GM12878 (cell line): ENCODE data around the gene ATXN1L. TPM values are rescaled to one million over a fixed set of nuclear protein-coding genes. Genes with fewer than 3 reads are reported as not detected.

Experiments
- ATAC-seq: fragments of 200-7000 bp; cut with Tn5 transposase; 3 replicates; pipeline ENCODE4 v1.9.1; 2020; ENCODE audit warnings: mild to moderate bottlenecking, moderate library complexity
- BruUV-seq: library from RNA; stranded (reverse); fragments of 400-500 nt; replicated peaks from 2 replicates; lab custom pipeline; 2021; lab: Mats Ljungman, UMichigan
- CTCF ChIA-PET: fragments of 300-600 bp; sonication (Branson Sonifier 250); formaldehyde crosslinking; extraction: SDS; loops from one replicate; lab custom pipeline; 2021; ENCODE audit warnings: inconsistent platforms; lab: Yijun Ruan, JAX
- POLR2A ChIA-PET: fragments of 350-600 bp; formaldehyde crosslinking; extraction: SDS; loops from one replicate; lab custom pipeline; 2021; ENCODE audit warnings: inconsistent platforms; lab: Charles Lee
- RAD21 ChIA-PET: fragments of 300-600 bp; sonication (Branson Sonifier 250); formaldehyde crosslinking; loops from one replicate; lab custom pipeline; 2023; ENCODE audit warnings: antibody characterized with exemption; ENCODE audit not compliant: unreplicated experiment; lab: Charles Lee
- SMC1A ChIA-PET: fragments of 300-600 bp; sonication (Branson Sonifier 250); formaldehyde crosslinking; loops from one replicate; lab custom pipeline; 2023; ENCODE audit not compliant: unreplicated experiment, uncharacterized antibody; lab: Charles Lee
- DNase-seq: peaks from one replicate; pipeline ENCODE4 v3.0.0-alpha.2; 2011; ENCODE audit warnings: low read depth, low spot score
- FAIRE-seq: peaks from 3 replicates; lab custom pipeline; 2011; peaks lifted over from hg19 to GRCh38; lab: Jason Lieb, UNC
- H2AFZ ChIP-seq: 2 replicates; pipeline ENCODE4 v1.6.0; 2011; ENCODE audit warnings: low read depth, low read length, control low read depth; ENCODE audit not compliant: control insufficient read depth
- H3K27ac ChIP-seq: 2 replicates; pipeline ENCODE4 v1.5.1; 2011; ENCODE audit warnings: control low read depth; ENCODE audit not compliant: control insufficient read depth, insufficient read depth
- H3K27me3 ChIP-seq, 2 experiments: replicated peaks in 1 of 2; 2 replicates each; pipeline versions ENCODE4 v1.6.0 to v1.6.1; 2011; ENCODE audit warnings: low read length in 1 of 2; ENCODE audit not compliant: control insufficient read depth in 2 of 2, insufficient read depth in 2 of 2
- H3K36me3 ChIP-seq, 2 experiments: 2 replicates each; pipeline ENCODE4 v1.5.1; 2011; ENCODE audit warnings: low read length in 1 of 2; ENCODE audit not compliant: control insufficient read depth in 2 of 2, insufficient read depth in 2 of 2
- H3K4me1 ChIP-seq: 2 replicates; pipeline ENCODE4 v1.6.1; 2011; ENCODE audit warnings: mild to moderate bottlenecking, low read length, moderate library complexity, mixed read lengths; ENCODE audit not compliant: control insufficient read depth, insufficient read depth
- H3K4me2 ChIP-seq: 2 replicates; pipeline ENCODE4 v1.6.0; 2011; ENCODE audit warnings: control low read depth; ENCODE audit not compliant: control insufficient read depth, insufficient read depth
- H3K4me3 ChIP-seq: fragments of 200-600 bp; sonication (generic); 2 replicates; pipeline ENCODE4 v1.5.1; 2016
- H3K79me2 ChIP-seq: 2 replicates; pipeline ENCODE4 v1.6.0; 2011; ENCODE audit warnings: low read length; ENCODE audit not compliant: control insufficient read depth, insufficient read depth
- H3K9ac ChIP-seq: 2 replicates; pipeline ENCODE4 v1.8.0; 2011; ENCODE audit warnings: low read length, control low read depth, mixed read lengths; ENCODE audit not compliant: control insufficient read depth, insufficient read depth
- H3K9me3 ChIP-seq: replicated peaks from 3 replicates; pipeline ENCODE4 v1.5.1; 2011; ENCODE audit warnings: mild to moderate bottlenecking, low read length; ENCODE audit not compliant: control insufficient read depth, insufficient read depth
- H4K20me1 ChIP-seq: 2 replicates; pipeline ENCODE4 v1.6.0; 2011; ENCODE audit not compliant: control insufficient read depth, insufficient read depth
- DPF2 ChIP-seq: fragments of 450-650 bp; IDR thresholded peaks from 2 replicates; pipeline ENCODE4 v1.6.1; 2017; ENCODE audit warnings: mild to moderate bottlenecking
- EGR1 ChIP-seq, 2 experiments: IDR thresholded peaks; 1 replicate in 1 of 2; 2 replicates in 1 of 2; pipeline ENCODE4 v1.6.1; 2011 to 2012; ENCODE audit warnings: low read depth in 2 of 2, low read length in 2 of 2, borderline replicate concordance in 1 of 2, mild to moderate bottlenecking in 1 of 2, moderate library complexity in 1 of 2
- STAT3 ChIP-seq: IDR thresholded peaks from 2 replicates; pipeline ENCODE4 v1.6.1; 2011; ENCODE audit warnings: low read depth, low read length, improper control_type of control experiment
- WRNIP1 ChIP-seq: IDR thresholded peaks from 2 replicates; pipeline ENCODE4 v1.6.1; 2011; ENCODE audit warnings: low read depth, low read length, improper control_type of control experiment, borderline replicate concordance
- WGBS: methylation state at CpG from one replicate; pipeline ENCODE4 v1.1.6; 2016; ENCODE audit warnings: low lambda C conversion rate; ENCODE audit not compliant: insufficient replicate concordance, insufficient coverage; ENCODE audit errors: missing lambda C conversion rate; 5-methylcytosine and 5-hydroxymethylcytosine counted together
- in situ Hi-C: fragments of 300-500 bp; cut with MboI; formaldehyde crosslinking; loops from 9 replicates; pipeline ENCODE4 v1.14.3; 2018; ENCODE audit warnings: mixed read lengths
- intact Hi-C: fragments of 100-400 bp; cut with micrococcal nuclease; formaldehyde crosslinking; loops from one replicate; pipeline ENCODE4 v1.14.2; 2022; ENCODE audit not compliant: unreplicated experiment
- polyA plus RNA-seq, 11 experiments: library from polyadenylated mRNA; depleted of rRNA in 4 of 11; unstranded in 6 of 11; stranded (reverse) in 5 of 11; fragments of >200 nt; fragmentation: Nextera tagmentation in 4 of 11; fragmentation: Illumina TruSeq in 1 of 11; extraction: Ambion mirVana in 4 of 11; extraction: Trizol in 1 of 11; gene quantifications; 1 replicate in 1 of 11; 2 replicates in 10 of 11; pipeline versions ENCODE4 v1.2.1 to v1.2.3, GENCODE V29; 2011 to 2016; ENCODE audit warnings: inconsistent platforms in 2 of 11, missing spikeins in 2 of 11, low read depth in 1 of 11
- total RNA-seq, 4 experiments: library from RNA; depleted of rRNA in 3 of 4; stranded (reverse); fragments of >200 nt in 3 of 4; fragmentation: Illumina TruSeq in 1 of 4; extraction: Trizol in 1 of 4; gene quantifications; 2 replicates each; pipeline versions ENCODE4 v1.2.1 to v1.2.3, GENCODE V29; 2013 to 2021

The ATXN1L gene
- total and polyA plus RNA-seq, 10 of the 15 experiments (the other 5 are each of a cell fraction or from before 2014, with no cell fraction given): 1.8 to 14.6 (median 9.2) TPM

DNA sequence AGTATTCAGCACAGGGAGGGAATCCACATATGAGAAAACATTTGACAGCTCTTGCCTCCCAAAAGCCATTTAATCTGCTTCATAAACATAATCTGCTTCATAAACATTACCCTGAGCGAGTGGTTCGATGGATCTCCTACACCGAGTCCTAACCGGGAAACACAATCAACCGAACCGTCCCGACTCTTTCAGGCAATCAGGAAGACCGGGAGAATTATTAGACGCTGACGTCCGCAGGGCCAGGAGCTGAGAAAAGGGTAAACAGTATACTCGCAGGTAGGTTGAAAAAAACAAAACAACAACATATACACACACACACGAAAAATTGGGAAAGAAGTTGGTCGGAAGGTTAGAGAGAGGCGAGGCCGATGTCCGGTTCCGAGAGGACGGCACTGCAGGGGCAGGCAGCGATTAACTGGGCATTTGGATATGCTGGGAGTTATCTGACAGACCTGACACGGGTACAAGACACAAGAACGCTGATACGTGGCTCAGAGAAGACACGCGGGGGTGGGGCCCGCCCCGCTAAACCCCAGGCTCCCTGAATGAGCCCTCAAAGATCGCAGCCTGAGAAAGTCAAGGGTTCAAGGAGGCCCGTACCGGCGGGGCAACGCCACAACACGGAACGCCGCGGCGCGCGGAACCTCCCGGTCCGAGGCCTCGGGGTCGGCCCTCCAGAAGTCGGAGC is 37.7 kb upstream of the ATXN1L start:
- CTCF ChIA-PET: interaction anchor here (0.9 to 6.4 kb wide), 4 partner anchors 13 to 86 kb away, joined by 3 to 33 read pairs (median 4); partner anchors contain the start of gene ATXN1L
- peak; percentile 65 for ATAC-seq
- intact Hi-C loops: loop anchor here (2.0 to 5.0 kb wide), 5 partner anchors 37 to 284 kb away; partner anchors contain the start of genes ATXN1L, DHX38, IST1 and TXNL4B
- DNase-seq: no peak
- peaks cover 0 to 3% of the 10 kb centered on the region in 2 experiments; a peak in 1 of 4 replicates for H3K36me3 ChIP-seq
- RAD21 ChIA-PET: interaction anchor here (0.8 to 4.3 kb wide), 9 partner anchors 8 to 96 kb away, joined by 3 to 43 read pairs (median 4); partner anchors contain the start of genes ATXN1L and ZNF821
- H3K79me2 ChIP-seq: peaks cover 59% of the 10 kb centered on the region
- H3K9me3 ChIP-seq: no peaks in the 10 kb centered on the region
- under 1% methylated on average over 44 of the region's 44 CpGs for WGBS
- H3K4me2 ChIP-seq: peak overlapping the region; percentile 84
- H3K27me3 ChIP-seq: no peaks in the 10 kb centered on the region
- POLR2A ChIA-PET: interaction anchor here (0.6 to 4.9 kb wide), 14 partner anchors 9 to 122 kb away, joined by 3 to 30 read pairs (median 6); partner anchors contain the start of gene ZNF821
- H2AFZ ChIP-seq: peak overlapping the region; percentile 10; the same call in 1 of the 2 replicates
- in situ Hi-C loops: loop anchor here (5.0 kb wide), 1 partner anchor 89 kb away; the partner anchor contains the start of gene IST1
- FAIRE-seq: no peak
- peak overlapping the region; percentile 93 for H3K4me3 ChIP-seq
- H3K27ac ChIP-seq: peak overlapping the region; percentile 100
- peak overlapping the region; percentile 99 for H3K9ac ChIP-seq
- H4K20me1 ChIP-seq: no peaks in the 10 kb centered on the region; the same call in 1 of the 2 replicates
- H3K4me1 ChIP-seq: peaks cover 8% of the 10 kb centered on the region
- TSS peak; percentile 75 for BruUV-seq
- SMC1A ChIA-PET: interaction anchor here (1.0 to 4.0 kb wide), 14 partner anchors 9 to 153 kb away, joined by 3 to 26 read pairs (median 4); partner anchors contain the start of gene ZNF821
- peak; percentile 70; the same call in 1 of the 2 replicates for TF ChIP-seq WRNIP1
- no peak for TF ChIP-seq DPF2
- TF ChIP-seq EGR1 (IDR thresholded peaks at IDR 0.05; ENCODE audit: borderline replicate concordance in 1 of 2, low read depth in 2 of 2, low read length in 2 of 2): peak in 1 of 2 experiments; percentile 78; a peak in 2 of 3 replicates
- TF ChIP-seq STAT3: no peak
